H9 (cell line): ENCODE measurements around the gene ROCK2. TPM values are rescaled to one million over a fixed set of nuclear protein-coding genes. Genes with fewer than 3 reads are reported as not detected.

Experiments
- DNase-seq: peaks from one replicate; pipeline ENCODE4 v3.0.0-alpha.2; 2017
- H2AFZ ChIP-seq: one replicate; pipeline ENCODE4 v1.6.1; 2013; ENCODE audit warnings: mild to moderate bottlenecking, low read length, control low read depth, moderate library complexity
- H2AK5ac ChIP-seq: 2 replicates; pipeline ENCODE4 v1.6.1; 2013; ENCODE audit warnings: low read length, control low read depth, mixed read lengths; ENCODE audit not compliant: insufficient read length
- H2BK120ac ChIP-seq: one replicate; pipeline ENCODE4 v1.6.1; 2013; ENCODE audit warnings: low read depth, mild to moderate bottlenecking, low read length, control low read depth, inconsistent platforms; ENCODE audit not compliant: poor library complexity, severe bottlenecking
- H2BK12ac ChIP-seq: 2 replicates; pipeline ENCODE4 v1.6.1; 2013; ENCODE audit warnings: low read length, control low read depth, mixed read lengths, low read depth; ENCODE audit not compliant: insufficient read length
- H2BK15ac ChIP-seq: 2 replicates; pipeline ENCODE4 v1.6.1; 2013; ENCODE audit warnings: low read depth, low read length, control low read depth
- H2BK20ac ChIP-seq: one replicate; pipeline ENCODE4 v1.6.1; 2013; ENCODE audit warnings: low read depth, mild to moderate bottlenecking, low read length, control low read depth, inconsistent platforms; ENCODE audit not compliant: poor library complexity, severe bottlenecking
- H2BK5ac ChIP-seq: 2 replicates; pipeline ENCODE4 v1.6.1; 2013; ENCODE audit warnings: low read length, control low read depth, mixed read lengths; ENCODE audit not compliant: insufficient read length
- H3K14ac ChIP-seq: 2 replicates; pipeline ENCODE4 v1.6.1; 2013; ENCODE audit warnings: low read length, control low read depth; ENCODE audit not compliant: insufficient read depth
- H3K18ac ChIP-seq: 2 replicates; pipeline ENCODE4 v1.6.1; 2013; ENCODE audit warnings: low read depth, mild to moderate bottlenecking, mixed read lengths, low read length, control low read depth; ENCODE audit not compliant: insufficient read length
- H3K23ac ChIP-seq: 2 replicates; pipeline ENCODE4 v1.6.1; 2013; ENCODE audit warnings: low read length, control low read depth, mixed read lengths, low read depth; ENCODE audit not compliant: insufficient read length
- H3K23me2 ChIP-seq: 2 replicates; pipeline ENCODE4 v1.6.1; 2013; ENCODE audit warnings: low read depth, mild to moderate bottlenecking, mixed read lengths, low read length, control low read depth; ENCODE audit not compliant: insufficient read length, poor library complexity, severe bottlenecking
- H3K27ac ChIP-seq: 2 replicates; pipeline ENCODE4 v1.5.1; 2013; ENCODE audit warnings: low read length, control low read depth, mixed read lengths, low read depth; ENCODE audit not compliant: insufficient read length
- H3K27me3 ChIP-seq: 2 replicates; pipeline ENCODE4 v1.6.1; 2013; ENCODE audit warnings: low read length, control low read depth, inconsistent platforms; ENCODE audit not compliant: insufficient read depth
- H3K4ac ChIP-seq: 2 replicates; pipeline ENCODE4 v1.6.1; 2013; ENCODE audit warnings: low read depth, mild to moderate bottlenecking, control low read depth, inconsistent platforms, low read length, moderate library complexity
- H3K4me1 ChIP-seq: 2 replicates; pipeline ENCODE4 v1.6.1; 2013; ENCODE audit warnings: low read length, control low read depth, inconsistent platforms; ENCODE audit not compliant: insufficient read depth
- H3K4me2 ChIP-seq: 2 replicates; pipeline ENCODE4 v1.6.1; 2013; ENCODE audit warnings: low read length, control low read depth, mixed read lengths; ENCODE audit not compliant: insufficient read length, insufficient read depth
- H3K56ac ChIP-seq: 2 replicates; pipeline ENCODE4 v1.6.1; 2013; ENCODE audit warnings: low read depth, mild to moderate bottlenecking, mixed read lengths, low read length, control low read depth; ENCODE audit not compliant: insufficient read length
- H3K79me1 ChIP-seq: 2 replicates; pipeline ENCODE4 v1.6.1; 2013; ENCODE audit warnings: low read depth, mild to moderate bottlenecking, moderate library complexity, low read length, control low read depth, inconsistent platforms; ENCODE audit not compliant: insufficient read depth, poor library complexity, severe bottlenecking
- H3K79me2 ChIP-seq: 2 replicates; pipeline ENCODE4 v1.6.1; 2013; ENCODE audit warnings: low read length, control low read depth, inconsistent platforms; ENCODE audit not compliant: insufficient read depth
- H3K9ac ChIP-seq: 2 replicates; pipeline ENCODE4 v1.6.1; 2013; ENCODE audit warnings: low read length, control low read depth, mixed read lengths; ENCODE audit not compliant: insufficient read length; ENCODE audit errors: extremely low read depth
- H3K9me3 ChIP-seq: one replicate; pipeline ENCODE4 v1.6.1; 2013; ENCODE audit warnings: low read depth, low read length, inconsistent platforms; ENCODE audit not compliant: control insufficient read depth
- H3T11ph ChIP-seq: one replicate; pipeline ENCODE4 v1.6.1; 2013; ENCODE audit warnings: mild to moderate bottlenecking, low read length, control low read depth, inconsistent platforms
- H4K20me1 ChIP-seq: one replicate; pipeline ENCODE4 v1.6.1; 2013; ENCODE audit not compliant: control insufficient read depth, insufficient read length, insufficient read depth
- H4K5ac ChIP-seq: 2 replicates; pipeline ENCODE4 v1.6.1; 2013; ENCODE audit warnings: low read depth, mild to moderate bottlenecking, mixed read lengths, low read length, control low read depth; ENCODE audit not compliant: insufficient read length
- H4K8ac ChIP-seq: replicated peaks from 2 replicates; pipeline ENCODE4 v1.6.1; 2013; ENCODE audit warnings: low read length, control low read depth, mixed read lengths, low read depth; ENCODE audit not compliant: insufficient read length
- H4K91ac ChIP-seq: 2 replicates; pipeline ENCODE4 v1.6.1; 2013; ENCODE audit warnings: low read depth, mild to moderate bottlenecking, moderate library complexity, mixed read lengths, low read length, control low read depth; ENCODE audit not compliant: insufficient read length
- H3K27ac Mint-ChIP-seq, 3 experiments: 2 replicates in 2 of 3; 3 replicates in 1 of 3; pipeline ENCODE4 v1.8.0; 2020 to 2021; ENCODE audit warnings: mixed read lengths in 3 of 3, mild to moderate bottlenecking in 1 of 3, moderate library complexity in 1 of 3
- H3K27me3 Mint-ChIP-seq: 2 replicates; pipeline ENCODE4 v1.8.0; 2021; ENCODE audit warnings: low read depth, mild to moderate bottlenecking, moderate library complexity, mixed read lengths
- H3K36me3 Mint-ChIP-seq, 3 experiments: 2 replicates in 2 of 3; 3 replicates in 1 of 3; pipeline ENCODE4 v1.8.0; 2020 to 2021; ENCODE audit warnings: low read depth in 3 of 3, mixed read lengths in 3 of 3; ENCODE audit not compliant: insufficient read depth in 1 of 3
- H3K4me1 Mint-ChIP-seq, 2 experiments: 2 replicates each; pipeline ENCODE4 v1.8.0; 2020; ENCODE audit warnings: mixed read lengths in 2 of 2
- H3K4me3 Mint-ChIP-seq, 2 experiments: 2 replicates in 1 of 2; 3 replicates in 1 of 2; pipeline ENCODE4 v1.8.0; 2020 to 2021; ENCODE audit warnings: mild to moderate bottlenecking in 2 of 2, mixed read lengths in 2 of 2, moderate library complexity in 1 of 2
- H3K9me3 Mint-ChIP-seq, 2 experiments: 2 replicates in 1 of 2; 3 replicates in 1 of 2; pipeline ENCODE4 v1.8.0; 2020; ENCODE audit warnings: mild to moderate bottlenecking in 2 of 2, mixed read lengths in 2 of 2, moderate library complexity in 1 of 2
- CTCF ChIP-seq: fragments of 200-600 bp; sonication (generic); conservative IDR thresholded peaks from 3 replicates; pipeline ENCODE4 v1.8.0; 2021; ENCODE audit warnings: antibody characterized with exemption, mild to moderate bottlenecking
- WGBS: extraction: QIAGEN DNeasy Blood & Tissue Kit; methylation state at CpG from one replicate; pipeline ENCODE4 v1.1.7; 2013; ENCODE audit warnings: missing lambda C conversion rate, low lambda C conversion rate, mixed read lengths; ENCODE audit not compliant: insufficient read length; ENCODE audit errors: extremely low coverage; 5-methylcytosine and 5-hydroxymethylcytosine counted together
- total RNA-seq: library from RNA; stranded (reverse); gene quantifications from 2 replicates; pipeline ENCODE4 v1.2.1, GENCODE V29; 2021

The ROCK2 gene
- total RNA-seq, 1 experiment from 2014 or later, result 33.2 TPM

DNA sequence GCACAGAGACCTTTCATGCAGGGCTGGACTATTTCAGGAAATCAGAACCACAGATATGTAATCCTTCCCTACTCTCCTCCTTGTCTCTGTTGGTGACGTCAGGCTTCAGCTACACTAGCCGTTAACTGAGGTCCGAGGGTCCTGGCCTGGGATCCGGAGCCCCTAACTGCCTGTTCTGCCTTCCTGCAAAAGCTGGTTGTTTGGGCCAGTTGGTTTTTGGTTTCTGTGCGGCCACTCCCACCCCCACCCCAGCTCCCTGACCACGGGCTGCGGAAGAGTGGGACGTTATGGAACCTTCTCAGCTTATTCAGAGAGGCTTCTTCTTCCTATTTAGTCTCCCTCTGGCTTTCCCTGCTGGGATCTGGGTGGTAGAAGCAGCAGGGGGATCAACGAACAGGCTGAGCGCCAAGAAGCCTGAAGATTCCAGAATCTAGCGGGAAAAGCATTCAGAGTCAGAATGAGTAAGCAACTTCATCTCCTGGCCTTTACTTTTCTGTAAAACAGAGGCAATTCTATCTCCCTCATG lies 49.3 kb upstream of the ROCK2 start:
- no CpG with 5 or more reads among the region's 11 CpGs for WGBS
- Histone ChIP-seq H3K4me2 (no peak overlapping the region), H4K20me1 (no peaks in the 10 kb centered on the region), H2BK20ac (no peak overlapping the region), H3K79me1 (no peaks in the 10 kb centered on the region), H3K18ac (no peak overlapping the region), H3K27me3 (no peaks in the 10 kb centered on the region), H4K91ac (no peak overlapping the region), H2AFZ (no peak overlapping the region), H3T11ph (no peak overlapping the region), H3K23me2 (no peaks in the 10 kb centered on the region), H2BK12ac (no peak overlapping the region), H2BK15ac (no peak overlapping the region), H3K4me1 (peaks cover 2% of the 10 kb centered on the region; the same call in 1 of the 2 replicates), H3K23ac (no peak overlapping the region), H2AK5ac (no peak overlapping the region), H2BK5ac (no peak overlapping the region), H2BK120ac (no peak overlapping the region), H3K27ac (no peak overlapping the region), H4K5ac (no peak overlapping the region), H3K9me3 (no peaks in the 10 kb centered on the region), H3K79me2 (no peaks in the 10 kb centered on the region), H4K8ac (no peak overlapping the region), H3K9ac (no peak overlapping the region), H3K14ac (no peak overlapping the region), H3K4ac (no peak overlapping the region), H3K56ac (no peak overlapping the region)
- H3K4me3 Mint-ChIP-seq, result no peak overlapping the region
- H3K4me1 Mint-ChIP-seq, result peaks cover 31 to 48% of the 10 kb centered on the region in 2 experiments
- H3K9me3 Mint-ChIP-seq, result no peaks in the 10 kb centered on the region
- no peak for TF ChIP-seq CTCF
- peaks cover 1% of the 10 kb centered on the region; the same call in 1 of the 2 replicates for H3K27me3 Mint-ChIP-seq
- DNase-seq, result no peak
- H3K27ac Mint-ChIP-seq, result peak overlapping the region in 2 of 3 experiments; percentile 69 to 72; a peak in 3 of 7 replicates
- no peaks in the 10 kb centered on the region for H3K36me3 Mint-ChIP-seq
